ENCODE data around the gene MUC6. TPM values are rescaled to one million over a fixed set of nuclear protein-coding genes. Genes with fewer than 3 reads are reported as not detected.

MUC6 gene
- total RNA-seq, 2 experiments from 2014 or later = not detected

GRCh38 chr11:1064167-1064566 lies 27.6 kb upstream of the MUC6 start:
- no peaks in the 10 kb centered on the region for H3K4me1 Mint-ChIP-seq
- no peak overlapping the region for H3K4me3 Mint-ChIP-seq
- H3K27me3 Mint-ChIP-seq = peaks cover 10% of the 10 kb centered on the region
- H3K36me3 Mint-ChIP-seq (ENCODE audit: low read depth) = no peaks in the 10 kb centered on the region
- H3K27ac Mint-ChIP-seq = no peak overlapping the region
- H3K9me3 Mint-ChIP-seq = peaks cover 4% of the 10 kb centered on the region
- ChIA-PET CTCF (no interaction called here), POLR2A (no interaction called here)
- no peak for DNase-seq

DNA sequence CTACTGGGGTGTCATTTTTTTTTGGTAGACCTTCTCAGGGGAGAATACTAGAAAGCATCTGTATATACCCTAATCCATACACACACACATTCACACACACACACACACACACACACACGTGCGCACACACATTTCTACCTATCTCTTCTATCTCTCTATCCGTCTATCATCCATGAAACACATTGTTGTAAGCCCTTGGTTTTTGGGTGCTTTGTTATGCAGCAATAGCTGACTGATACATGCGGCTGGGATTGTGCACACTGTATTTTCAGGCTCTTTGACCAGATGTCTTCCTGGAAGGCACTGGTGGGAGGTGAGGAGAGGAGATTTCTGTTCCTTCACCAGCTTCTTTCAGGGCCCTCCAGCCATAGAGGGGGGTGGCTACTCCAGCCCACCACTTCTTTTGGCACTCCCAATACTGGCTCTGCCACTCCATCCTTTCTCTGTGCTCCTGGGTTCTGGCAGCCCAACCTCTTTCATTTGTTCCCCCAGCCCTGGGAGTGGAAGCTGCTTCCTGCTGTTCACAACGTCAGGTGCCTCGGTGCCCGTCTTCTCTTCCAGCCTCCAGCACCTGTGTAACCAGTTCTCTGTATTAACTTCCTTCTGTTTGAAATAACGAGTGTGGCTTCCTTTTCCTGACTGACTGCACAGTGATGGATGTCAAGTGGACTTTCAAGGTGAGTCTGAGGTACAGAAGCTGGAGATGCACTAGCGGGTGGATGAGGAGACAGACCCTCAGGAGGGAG lies 25.7 kb upstream of the MUC6 start:
- H3K4me1 Mint-ChIP-seq = no peaks in the 10 kb centered on the region
- no peak overlapping the region for H3K27ac Mint-ChIP-seq
- H3K27me3 Mint-ChIP-seq = peaks cover 10% of the 10 kb centered on the region
- H3K9me3 Mint-ChIP-seq = peaks cover 4% of the 10 kb centered on the region
- CTCF ChIA-PET = no interaction called here
- no peak for DNase-seq
- H3K36me3 Mint-ChIP-seq (ENCODE audit: low read depth) = no peaks in the 10 kb centered on the region
- POLR2A ChIA-PET = no interaction called here
- no peak overlapping the region for H3K4me3 Mint-ChIP-seq

DNA sequence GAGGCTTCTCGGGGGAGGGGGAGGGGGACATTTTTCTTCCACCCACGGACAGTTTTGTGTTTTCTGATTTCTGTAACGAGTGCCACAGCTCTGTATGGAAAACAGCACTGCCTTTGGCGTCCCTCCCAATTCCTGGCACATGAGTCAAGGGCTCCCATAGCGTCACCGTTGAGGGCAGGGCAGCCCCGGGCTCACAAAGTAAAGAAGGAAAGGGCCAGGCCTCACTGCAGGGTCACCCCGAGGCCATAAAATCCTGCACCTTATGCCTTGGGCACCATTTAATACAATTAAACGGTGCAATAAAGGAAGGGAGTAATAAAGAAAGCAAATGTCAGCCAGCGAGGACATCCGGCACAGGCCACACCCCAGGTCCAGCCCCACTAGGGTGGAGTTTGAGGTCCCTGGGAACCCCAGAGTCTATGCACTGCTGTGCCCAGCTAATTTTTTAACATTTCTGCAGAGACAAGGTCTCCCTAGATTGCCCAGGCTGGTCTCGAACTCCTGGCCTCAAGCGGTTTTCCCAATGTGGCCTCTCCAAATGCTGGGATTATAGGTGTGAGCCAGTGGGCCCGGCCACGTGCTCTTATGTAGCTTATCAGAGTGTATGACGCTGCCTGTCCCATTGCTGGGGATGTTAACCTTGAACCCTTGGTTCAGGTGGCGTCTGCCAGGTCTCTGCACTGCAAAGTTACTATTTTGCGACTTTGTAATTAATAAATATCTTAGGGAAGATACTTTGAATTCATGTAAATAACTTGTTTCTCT lies 24.5 kb upstream of the MUC6 start:
- peaks cover 10% of the 10 kb centered on the region for H3K27me3 Mint-ChIP-seq
- H3K4me1 Mint-ChIP-seq = no peaks in the 10 kb centered on the region
- H3K36me3 Mint-ChIP-seq (ENCODE audit: low read depth) = no peaks in the 10 kb centered on the region
- POLR2A ChIA-PET = no interaction called here
- DNase-seq = no peak
- CTCF ChIA-PET = no interaction called here
- H3K4me3 Mint-ChIP-seq = no peak overlapping the region
- H3K9me3 Mint-ChIP-seq = peaks cover 4% of the 10 kb centered on the region
- H3K27ac Mint-ChIP-seq = no peak overlapping the region

DNA sequence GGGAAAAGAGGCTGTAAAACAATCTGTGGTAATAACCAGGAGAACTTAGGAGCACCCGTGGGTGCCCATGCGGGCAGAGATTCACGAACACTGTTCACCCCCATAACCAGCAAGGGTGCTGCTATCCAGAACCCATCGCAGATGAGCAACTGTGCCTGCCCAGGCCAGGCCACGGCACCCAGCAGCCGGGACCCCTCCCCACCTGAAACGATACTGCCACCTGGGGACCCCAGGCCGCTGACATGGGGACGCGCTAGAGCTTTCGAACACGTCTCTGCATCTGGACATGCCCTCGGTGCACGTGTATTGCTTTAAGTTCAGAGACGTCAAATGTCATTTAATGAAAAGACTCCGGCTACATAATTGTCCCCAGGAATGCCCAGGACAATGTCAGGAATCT lies 23.9 kb upstream of the MUC6 start:
- H3K9me3 Mint-ChIP-seq = peaks cover 4% of the 10 kb centered on the region
- ChIA-PET POLR2A (no interaction called here), CTCF (no interaction called here)
- DNase-seq = no peak
- H3K4me1 Mint-ChIP-seq = no peaks in the 10 kb centered on the region
- no peaks in the 10 kb centered on the region for H3K36me3 Mint-ChIP-seq (ENCODE audit: low read depth)
- no peak overlapping the region for H3K4me3 Mint-ChIP-seq
- H3K27ac Mint-ChIP-seq = no peak overlapping the region
- H3K27me3 Mint-ChIP-seq = peaks cover 5% of the 10 kb centered on the region

GRCh38 chr11:1059759-1060158 lies 23.2 kb upstream of the MUC6 start:
- Mint-ChIP-seq H3K4me1 (no peaks in the 10 kb centered on the region), H3K9me3 (peaks cover 4% of the 10 kb centered on the region), H3K4me3 (no peak overlapping the region), H3K36me3 (ENCODE audit: low read depth) (no peaks in the 10 kb centered on the region), H3K27me3 (peaks cover 5% of the 10 kb centered on the region), H3K27ac (no peak overlapping the region)
- CTCF ChIA-PET = no interaction called here
- DNase-seq = no peak
- POLR2A ChIA-PET = no interaction called here

- ChIA-PET CTCF (no interaction called here), POLR2A (no interaction called here)
- no peak overlapping the region for H3K27ac Mint-ChIP-seq
- H3K36me3 Mint-ChIP-seq (ENCODE audit: low read depth) = no peaks in the 10 kb centered on the region
- no peak overlapping the region for H3K4me3 Mint-ChIP-seq
- H3K4me1 Mint-ChIP-seq = no peaks in the 10 kb centered on the region
- no peak for DNase-seq
- H3K27me3 Mint-ChIP-seq = peaks cover 3% of the 10 kb centered on the region
- H3K9me3 Mint-ChIP-seq = peaks cover 4% of the 10 kb centered on the region
These were observed 21.3 kb upstream of the MUC6 start for GRCh38 chr11:1057806-1058205.

GRCh38 chr11:1055990-1056771 lies 19.7 kb upstream of the MUC6 start:
- CTCF ChIA-PET = no interaction called here
- Mint-ChIP-seq H3K27ac (no peak overlapping the region), H3K9me3 (no peaks in the 10 kb centered on the region), H3K36me3 (ENCODE audit: low read depth) (no peaks in the 10 kb centered on the region), H3K4me1 (no peaks in the 10 kb centered on the region), H3K27me3 (no peaks in the 10 kb centered on the region), H3K4me3 (no peak overlapping the region)
- POLR2A ChIA-PET = no interaction called here
- no peak for DNase-seq

DNA sequence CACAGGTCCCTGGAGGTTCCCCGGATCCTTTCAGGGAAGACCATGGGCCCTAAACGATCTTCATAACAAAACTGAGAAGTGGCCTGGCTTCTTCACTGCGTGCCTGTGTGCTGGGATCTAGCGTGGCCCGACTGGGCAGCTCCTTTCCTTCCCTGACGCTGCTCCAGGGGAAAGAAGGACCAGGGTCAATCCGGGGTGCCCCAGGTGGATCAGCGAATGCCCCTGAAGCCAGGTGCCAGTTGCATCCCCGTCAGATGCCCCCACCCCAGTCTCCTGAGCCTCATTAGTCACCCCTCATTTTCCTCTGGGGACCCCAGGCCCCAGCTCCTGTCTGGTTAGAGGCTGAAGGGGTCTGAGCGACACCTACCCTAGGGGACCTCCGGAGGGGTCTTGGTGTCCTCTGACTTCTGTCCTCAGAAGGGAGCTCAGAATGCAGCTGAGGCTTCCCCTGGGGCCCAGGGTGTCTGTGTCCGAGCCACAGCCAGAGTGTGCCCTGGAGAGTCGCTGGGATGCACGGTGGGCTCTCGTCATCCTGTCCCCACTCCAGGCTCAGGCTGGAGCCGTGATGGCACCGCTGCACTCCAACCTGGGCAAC lies 18.7 kb upstream of the MUC6 start:
- H3K36me3 Mint-ChIP-seq (ENCODE audit: low read depth) = no peaks in the 10 kb centered on the region
- no peak overlapping the region for H3K27ac Mint-ChIP-seq
- H3K27me3 Mint-ChIP-seq = no peaks in the 10 kb centered on the region
- ChIA-PET POLR2A (no interaction called here), CTCF (no interaction called here)
- no peak overlapping the region for H3K4me3 Mint-ChIP-seq
- H3K9me3 Mint-ChIP-seq = no peaks in the 10 kb centered on the region
- H3K4me1 Mint-ChIP-seq = no peaks in the 10 kb centered on the region
- no peak for DNase-seq

- POLR2A ChIA-PET = no interaction called here
- Mint-ChIP-seq H3K27ac (no peak overlapping the region), H3K27me3 (no peaks in the 10 kb centered on the region), H3K9me3 (no peaks in the 10 kb centered on the region), H3K36me3 (ENCODE audit: low read depth) (no peaks in the 10 kb centered on the region), H3K4me3 (no peak overlapping the region), H3K4me1 (no peaks in the 10 kb centered on the region)
- CTCF ChIA-PET = no interaction called here
- DNase-seq = no peak
These were observed 17.9 kb upstream of the MUC6 start for GRCh38 chr11:1054143-1055108.

GRCh38 chr11:1053121-1053901 lies 16.8 kb upstream of the MUC6 start:
- ChIA-PET POLR2A (no interaction called here), CTCF (interaction anchor here (1.0 kb wide), 1 partner anchor 205 kb away, joined by 3 read pairs; no protein-coding TSS in a partner anchor)
- no peaks in the 10 kb centered on the region for H3K9me3 Mint-ChIP-seq
- no peaks in the 10 kb centered on the region for H3K4me1 Mint-ChIP-seq
- no peak overlapping the region for H3K4me3 Mint-ChIP-seq
- H3K27ac Mint-ChIP-seq = no peak overlapping the region
- DNase-seq = no peak
- no peaks in the 10 kb centered on the region for H3K27me3 Mint-ChIP-seq
- no peaks in the 10 kb centered on the region for H3K36me3 Mint-ChIP-seq (ENCODE audit: low read depth)

DNA sequence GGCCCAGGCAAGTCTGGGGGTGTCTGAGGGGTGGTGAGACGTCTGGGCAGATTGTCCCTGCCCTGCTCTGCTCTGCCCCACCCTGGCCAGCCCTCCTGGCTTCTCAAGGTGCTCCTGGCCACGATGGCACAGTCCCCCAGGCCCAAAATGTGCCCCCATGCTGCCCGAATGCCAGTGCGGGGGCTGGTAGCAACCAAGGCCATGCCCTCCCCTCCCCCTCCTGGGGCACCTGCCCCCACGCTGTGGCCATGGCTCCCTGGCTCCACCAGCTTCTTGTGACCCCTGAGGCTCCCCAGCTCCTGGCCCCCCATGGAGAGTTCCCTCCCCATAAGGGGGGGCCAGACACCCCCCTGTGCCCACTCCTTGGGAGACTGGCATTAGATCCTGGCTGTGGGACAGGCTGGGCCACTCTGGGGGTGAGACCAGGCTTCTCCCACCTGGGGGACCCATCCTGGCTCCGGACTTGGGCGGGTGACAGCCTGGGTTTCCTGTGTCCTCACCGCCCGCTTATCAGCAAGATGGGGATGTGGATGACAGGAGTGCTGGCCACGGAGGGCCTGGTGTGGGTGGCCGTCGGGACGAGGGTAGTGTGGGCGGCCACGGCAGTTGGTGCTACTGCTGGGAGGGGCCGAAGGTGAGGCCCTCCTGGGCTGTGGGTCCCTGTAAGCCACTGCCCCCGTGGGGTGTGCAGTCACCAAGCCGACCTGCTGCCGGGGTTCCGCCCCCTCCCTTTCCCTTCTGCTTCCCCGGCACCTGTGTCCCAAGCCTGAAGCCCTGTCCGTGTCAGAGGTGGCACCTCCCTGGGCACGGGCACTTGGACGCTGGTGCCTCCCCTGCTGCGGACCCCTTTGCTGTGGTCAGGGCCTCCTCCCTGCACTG lies 15.9 kb upstream of the MUC6 start:
- no peaks in the 10 kb centered on the region for H3K27me3 Mint-ChIP-seq
- no peak for DNase-seq

More for the DNA sequence above, 15.9 kb upstream of the MUC6 start:
- POLR2A ChIA-PET = no interaction called here
- H3K4me3 Mint-ChIP-seq = no peak overlapping the region
- H3K9me3 Mint-ChIP-seq = no peaks in the 10 kb centered on the region
- no peaks in the 10 kb centered on the region for H3K4me1 Mint-ChIP-seq
- H3K36me3 Mint-ChIP-seq (ENCODE audit: low read depth) = no peaks in the 10 kb centered on the region
- no peak overlapping the region for H3K27ac Mint-ChIP-seq
- CTCF ChIA-PET = interaction anchor here (1.0 to 1.4 kb wide), 2 partner anchors 204 kb away, joined by 3 to 5 read pairs; no protein-coding TSS in a partner anchor

Data from activated CD4-positive, alpha-beta T cell treated with anti-CD3 and anti-CD28 coated beads, Interleukin-2, amount 10 ng/mL, durations not matched to agents 7 days and 5 days (primary cell).